ENCODE results near the gene IL23R.

DNA sequence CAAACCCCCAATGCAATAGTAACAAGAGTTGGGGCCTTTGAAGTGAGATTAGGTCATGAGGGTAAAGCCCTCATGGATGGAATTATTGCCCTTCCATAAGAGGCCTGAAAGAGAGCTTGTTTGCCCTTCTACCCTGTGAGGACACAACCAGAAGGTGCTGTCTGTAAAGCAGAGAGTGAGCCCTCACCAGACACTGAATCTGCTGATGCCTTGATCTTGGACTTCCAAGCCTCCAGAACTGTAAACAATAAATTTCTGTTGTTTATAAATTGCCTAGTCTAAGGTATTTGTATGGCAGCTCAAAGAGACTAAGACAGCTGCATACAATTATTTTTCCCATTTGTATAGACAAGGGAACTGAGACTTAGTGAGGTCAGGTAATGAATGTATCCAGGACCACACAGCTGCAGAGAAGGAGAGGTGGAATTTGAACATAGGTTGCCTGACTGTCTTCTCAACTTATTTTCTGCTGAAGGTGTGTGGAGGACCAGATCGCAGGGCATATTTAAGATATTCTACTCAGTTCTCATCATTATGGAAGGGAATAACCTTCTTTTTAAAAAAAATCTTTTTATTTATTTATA is 18.7 kb downstream of the IL23R start:
- TF ChIP-seq, protein P1, sequence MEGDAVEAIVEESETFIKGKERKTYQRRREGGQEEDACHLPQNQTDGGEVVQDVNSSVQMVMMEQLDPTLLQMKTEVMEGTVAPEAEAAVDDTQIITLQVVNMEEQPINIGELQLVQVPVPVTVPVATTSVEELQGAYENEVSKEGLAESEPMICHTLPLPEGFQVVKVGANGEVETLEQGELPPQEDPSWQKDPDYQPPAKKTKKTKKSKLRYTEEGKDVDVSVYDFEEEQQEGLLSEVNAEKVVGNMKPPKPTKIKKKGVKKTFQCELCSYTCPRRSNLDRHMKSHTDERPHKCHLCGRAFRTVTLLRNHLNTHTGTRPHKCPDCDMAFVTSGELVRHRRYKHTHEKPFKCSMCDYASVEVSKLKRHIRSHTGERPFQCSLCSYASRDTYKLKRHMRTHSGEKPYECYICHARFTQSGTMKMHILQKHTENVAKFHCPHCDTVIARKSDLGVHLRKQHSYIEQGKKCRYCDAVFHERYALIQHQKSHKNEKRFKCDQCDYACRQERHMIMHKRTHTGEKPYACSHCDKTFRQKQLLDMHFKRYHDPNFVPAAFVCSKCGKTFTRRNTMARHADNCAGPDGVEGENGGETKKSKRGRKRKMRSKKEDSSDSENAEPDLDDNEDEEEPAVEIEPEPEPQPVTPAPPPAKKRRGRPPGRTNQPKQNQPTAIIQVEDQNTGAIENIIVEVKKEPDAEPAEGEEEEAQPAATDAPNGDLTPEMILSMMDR (IDR thresholded peaks at IDR 0.05) = no peak
- TF ChIP-seq POLR2A (IDR thresholded peaks at IDR 0.05) = no peak
